Activated CD8-positive, alpha-beta memory T cell treated with anti-CD3 and anti-CD28 coated beads for 24 hours (primary cell): ENCODE results near the gene DYNC2LI1.

Experiments used
- DNase-seq: peaks from one replicate; pipeline ENCODE4 v3.0.0-alpha.2; 2020

Gene DYNC2LI1

DNA sequence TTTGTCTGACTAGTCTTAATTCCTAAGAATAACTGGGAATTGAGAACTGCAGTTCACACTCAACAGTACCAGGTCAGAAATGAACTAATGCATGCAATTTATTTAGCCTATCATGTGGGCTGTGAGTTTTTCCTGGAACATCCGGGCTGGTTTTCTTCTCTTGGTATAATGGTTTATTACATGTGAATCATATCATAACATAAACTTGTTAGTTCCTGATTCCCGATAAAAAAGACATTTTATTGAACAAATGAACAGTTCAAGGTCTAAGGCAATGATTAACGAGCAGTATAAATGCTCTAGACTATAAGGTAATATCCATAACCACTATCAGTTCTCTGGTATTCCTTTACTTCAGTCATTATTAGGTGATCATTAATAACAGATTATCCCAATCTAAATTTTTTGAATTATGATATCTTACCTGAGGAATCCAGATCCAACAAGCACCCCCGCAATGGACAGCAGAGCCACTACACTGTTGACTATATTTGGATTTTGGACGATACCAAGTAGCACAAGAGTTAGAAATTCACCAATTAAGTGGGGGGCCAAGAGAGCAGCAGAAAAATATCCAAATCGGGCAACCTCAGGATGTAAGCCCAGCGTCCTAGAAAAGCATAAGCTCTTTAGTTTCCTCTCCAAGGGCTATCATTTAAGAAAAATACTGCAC, 45.8 kb downstream of the DYNC2LI1 start:
- no peak for DNase-seq

DNA sequence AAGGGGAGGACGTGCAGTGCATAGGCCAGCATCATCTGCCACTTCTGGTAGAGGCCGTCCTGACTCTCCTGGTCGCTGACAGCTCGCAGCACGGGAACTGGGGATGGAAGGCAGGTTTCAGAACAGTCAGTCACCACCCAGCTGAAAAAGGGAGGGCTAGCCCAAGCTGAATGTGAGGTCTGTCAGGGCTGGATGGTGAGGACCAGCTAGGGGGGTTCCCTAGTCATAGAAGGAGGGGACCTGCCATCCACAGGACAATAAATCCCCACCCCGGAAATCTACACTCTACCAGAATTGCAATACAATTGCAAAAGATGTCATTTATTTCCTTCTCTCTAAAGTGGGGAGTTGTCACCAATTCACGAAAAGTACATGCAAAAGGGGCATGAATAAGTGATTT, 49.0 kb downstream of the DYNC2LI1 start:
- no peak for DNase-seq

DNA sequence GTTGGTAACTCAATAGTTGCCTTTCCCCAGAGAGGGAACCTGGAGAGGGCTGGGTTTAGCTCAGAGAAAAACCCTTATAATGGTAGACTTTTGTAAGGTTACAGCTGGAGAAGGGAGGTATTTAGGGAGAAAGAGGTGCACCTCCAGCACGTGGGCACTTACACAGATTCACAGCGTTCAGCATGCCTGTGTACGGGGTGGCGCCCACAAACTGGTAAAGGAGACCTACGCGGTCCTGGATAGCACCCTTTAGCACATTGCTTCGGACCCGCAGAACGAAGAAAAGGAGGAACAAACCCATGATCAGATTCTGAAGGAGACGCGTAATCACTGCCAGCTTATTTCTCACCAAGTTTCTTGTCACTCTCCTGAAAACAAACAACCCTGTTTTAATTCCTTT, 49.9 kb downstream of the DYNC2LI1 start:
- DNase-seq: no peak

DNA sequence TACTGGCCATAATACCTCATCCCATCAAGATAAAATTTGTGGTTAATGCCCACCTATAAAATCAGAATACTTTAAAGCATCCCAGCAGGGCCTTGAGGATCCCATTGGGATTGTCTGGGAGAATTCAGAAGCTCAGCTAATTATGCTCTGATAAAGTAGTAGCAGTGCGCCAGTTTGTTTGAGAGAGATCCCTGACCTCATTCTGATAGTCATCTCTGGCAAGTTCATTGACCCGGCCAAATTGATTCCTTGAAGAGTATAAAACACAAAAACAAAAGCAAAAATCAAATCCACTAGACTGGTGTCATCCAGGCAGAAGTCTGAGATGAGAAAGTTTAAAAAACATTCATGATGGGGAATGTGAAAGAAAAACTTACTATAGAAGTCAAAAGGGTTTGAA, 50.7 kb downstream of the DYNC2LI1 start:
- DNase-seq: no peak

DNA sequence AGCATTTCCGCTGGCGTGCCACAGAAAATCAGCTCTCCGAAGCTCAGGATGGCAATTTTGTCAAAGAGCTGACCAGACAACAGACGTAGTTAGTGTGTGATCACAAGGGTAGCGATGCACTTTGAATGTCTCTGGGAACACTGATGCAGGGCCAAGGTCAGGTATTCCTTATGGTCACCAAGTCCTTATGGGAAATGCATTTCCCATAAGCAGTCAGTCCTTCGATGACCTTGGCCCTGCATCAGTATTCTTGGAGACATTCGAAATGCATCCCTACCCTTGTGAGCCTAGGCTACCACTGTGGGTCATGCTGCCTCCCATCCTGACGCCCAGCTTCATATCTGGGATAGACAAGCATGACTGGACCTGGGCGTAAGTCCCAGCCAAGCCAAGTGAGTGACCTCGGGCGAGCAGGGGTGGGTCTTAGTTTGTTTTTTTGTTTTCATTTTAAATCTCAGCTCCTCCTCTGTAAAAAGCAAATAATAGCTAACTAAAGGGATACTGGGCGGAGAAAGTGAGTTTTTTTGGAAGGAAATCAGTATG, 51.2 kb downstream of the DYNC2LI1 start:
- DNase-seq: no peak

DNA sequence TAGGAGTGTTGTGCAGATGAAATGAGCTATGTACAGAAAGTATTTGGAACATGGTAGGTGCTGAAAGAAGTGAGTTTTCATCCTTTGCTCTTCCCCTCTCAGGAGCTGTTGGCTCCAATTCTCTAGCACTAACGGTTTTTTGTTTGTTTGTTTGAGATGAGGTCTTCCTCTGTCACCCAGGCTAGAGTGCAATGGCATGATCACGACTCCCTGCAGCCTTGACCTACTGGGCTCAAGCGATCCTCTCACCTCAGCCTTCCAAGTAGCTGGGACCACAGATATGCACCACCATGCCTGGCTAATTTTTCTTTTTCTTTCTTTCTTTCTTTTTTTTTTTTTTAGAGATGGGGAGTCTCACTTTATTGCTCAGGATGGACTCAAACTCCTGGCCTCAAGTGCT, 52.0 kb downstream of the DYNC2LI1 start:
- no peak for DNase-seq

DNA sequence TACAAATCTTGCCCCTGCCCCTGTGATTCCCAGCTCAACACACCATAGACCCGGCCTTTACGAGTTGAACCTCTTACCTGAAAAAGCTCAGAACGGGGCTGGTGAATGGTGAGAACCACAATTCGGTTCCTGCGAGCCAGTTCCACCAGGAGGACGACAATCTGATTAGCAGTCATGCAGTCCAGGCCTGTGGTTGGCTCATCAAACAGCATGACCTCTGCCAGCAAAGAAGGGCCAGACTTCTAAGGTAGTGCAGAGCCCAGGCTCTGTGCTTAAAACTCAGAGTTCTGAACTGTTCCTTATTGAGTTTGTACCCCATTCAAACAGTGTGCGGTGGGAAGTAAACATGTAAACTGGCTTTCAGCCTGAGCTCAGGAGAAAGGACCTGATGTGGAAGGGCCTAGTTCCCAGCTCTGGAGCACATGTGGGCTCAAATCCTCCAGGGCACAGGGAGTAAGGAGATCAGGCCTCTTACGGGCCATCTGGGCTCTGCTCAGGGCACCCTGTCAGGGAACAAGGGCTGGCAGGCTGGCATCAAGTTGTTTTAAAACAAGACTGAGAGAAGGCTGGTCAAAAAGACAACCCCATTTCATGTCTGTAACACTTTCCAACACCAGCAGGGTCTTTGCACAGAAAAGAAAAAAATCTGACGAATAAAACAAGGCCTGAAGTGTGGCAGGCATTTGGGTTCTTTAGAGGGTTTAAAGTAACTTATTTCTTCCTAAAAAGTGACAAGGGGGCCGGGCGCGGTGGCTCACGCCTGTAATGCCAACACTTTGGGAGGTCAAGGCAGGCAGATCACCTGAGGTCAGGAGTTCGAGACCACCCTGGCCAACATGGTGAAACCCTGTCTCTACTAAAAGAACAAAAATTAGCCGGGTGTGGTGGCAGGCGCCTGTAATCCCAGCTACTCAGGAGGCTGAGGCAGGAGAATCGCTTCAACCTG, 52.7 kb downstream of the DYNC2LI1 start:
- DNase-seq: no peak

DNA sequence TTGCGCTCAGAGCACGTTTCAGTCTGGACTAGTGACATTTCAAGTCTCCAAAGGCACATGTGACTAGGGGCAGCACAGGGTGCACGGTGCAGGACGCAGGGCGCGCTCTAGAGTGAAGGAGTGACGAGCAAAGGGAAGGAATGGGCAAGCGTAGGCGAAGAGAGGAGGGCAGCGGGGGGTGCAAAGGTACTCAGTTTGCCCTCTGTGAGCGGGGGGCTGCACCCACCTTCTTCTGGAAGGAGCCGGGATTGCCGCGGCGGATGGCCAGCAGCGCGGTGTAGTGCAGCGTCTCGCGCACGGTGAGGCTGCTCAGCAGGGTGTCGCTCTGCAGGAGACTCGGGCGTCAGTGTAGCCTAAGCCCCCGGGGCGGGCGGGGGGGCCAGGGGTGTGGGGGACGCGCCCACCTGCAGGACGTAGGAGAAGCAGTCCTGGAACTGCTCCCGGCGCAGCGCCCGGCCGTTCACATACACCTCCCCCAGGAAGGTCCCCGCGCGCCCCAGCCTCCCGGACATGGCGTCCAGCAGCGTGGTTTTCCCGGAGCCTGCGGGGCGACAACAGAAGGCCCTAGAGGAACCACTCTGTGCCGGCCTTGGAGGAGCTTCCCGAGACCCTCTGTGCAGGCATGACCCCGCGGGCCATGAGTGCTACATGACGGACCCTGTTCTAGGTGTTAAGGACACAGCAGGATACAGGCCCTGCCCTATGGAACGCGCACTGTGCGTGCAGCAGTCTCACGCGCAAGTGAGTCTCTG, 57.9 kb downstream of the DYNC2LI1 start:
- no peak for DNase-seq

DNA sequence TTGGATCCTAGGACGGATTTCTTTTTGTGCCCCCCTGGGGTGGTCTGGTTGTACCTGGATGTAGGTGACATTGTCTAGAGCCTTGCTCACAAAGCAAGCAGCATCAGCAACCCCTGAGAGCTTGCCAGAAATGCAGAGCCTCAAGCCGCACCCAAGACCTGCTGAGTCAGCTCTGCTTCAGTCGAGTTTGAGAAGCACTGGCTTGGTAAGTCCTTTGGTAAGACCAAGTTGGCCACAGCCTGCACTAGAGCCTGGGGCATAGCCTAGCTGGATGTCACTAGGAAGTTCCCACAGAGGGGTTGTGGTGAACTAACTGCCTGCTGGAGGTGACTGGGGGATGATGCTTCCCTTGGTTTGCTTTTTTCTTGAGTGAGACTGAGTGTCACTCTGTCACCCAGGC, 58.6 kb downstream of the DYNC2LI1 start:
- DNase-seq: no peak

DNA sequence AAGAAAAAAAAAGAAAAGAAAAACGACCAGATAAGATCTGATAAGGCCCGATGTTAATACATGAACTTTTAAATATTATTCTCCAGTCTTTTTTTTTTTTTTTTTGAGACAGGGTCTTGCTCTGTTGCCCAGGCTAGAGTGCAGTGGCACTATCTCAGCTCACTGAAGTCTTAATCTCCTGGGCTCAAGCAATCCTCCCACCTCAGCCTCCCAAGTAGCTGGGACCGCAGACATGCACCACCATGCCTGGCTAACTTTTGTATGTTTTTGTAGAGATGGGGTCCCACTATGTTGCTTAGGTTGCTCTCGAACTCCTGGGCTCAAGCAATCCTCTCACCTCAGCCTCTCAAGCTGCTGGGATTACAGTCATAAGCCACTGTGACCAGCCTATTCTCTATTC, 63.2 kb downstream of the DYNC2LI1 start:
- DNase-seq: no peak

DNA sequence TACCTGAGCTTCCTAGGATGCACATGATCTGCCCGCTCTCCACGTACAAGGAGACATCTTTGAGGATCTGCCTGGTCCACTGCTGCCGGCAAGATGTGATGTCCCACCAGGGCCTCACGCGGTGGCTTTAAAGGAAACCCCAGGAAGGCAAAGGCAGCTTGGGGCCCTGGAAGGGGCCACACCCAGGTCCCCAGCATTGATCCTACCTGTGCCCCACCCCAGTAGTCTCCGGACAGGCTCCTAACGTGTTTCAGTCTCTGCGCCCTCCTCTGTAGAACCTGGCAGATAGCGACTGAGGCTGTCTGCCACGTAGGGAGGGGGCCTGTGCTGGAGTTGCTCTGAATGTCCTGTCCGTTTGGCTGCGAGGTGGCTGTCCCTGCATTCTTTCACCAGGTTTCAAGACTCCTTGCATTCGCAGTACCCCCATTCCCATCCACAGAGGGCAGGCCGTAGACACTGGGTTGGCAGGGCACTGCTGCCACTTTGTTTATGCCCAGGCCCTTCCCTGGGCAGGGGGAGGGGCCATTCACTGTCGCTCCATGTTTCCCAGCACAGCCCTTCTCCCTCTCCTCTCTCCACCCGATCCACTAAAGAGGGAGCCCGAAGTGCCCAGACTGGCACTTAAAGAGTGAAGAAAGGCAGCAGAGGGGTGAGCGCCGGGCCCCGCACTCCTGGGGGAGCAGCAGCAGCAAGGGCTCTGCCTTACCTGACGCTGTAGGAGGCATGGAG, 64.2 kb downstream of the DYNC2LI1 start:
- no peak for DNase-seq

DNA sequence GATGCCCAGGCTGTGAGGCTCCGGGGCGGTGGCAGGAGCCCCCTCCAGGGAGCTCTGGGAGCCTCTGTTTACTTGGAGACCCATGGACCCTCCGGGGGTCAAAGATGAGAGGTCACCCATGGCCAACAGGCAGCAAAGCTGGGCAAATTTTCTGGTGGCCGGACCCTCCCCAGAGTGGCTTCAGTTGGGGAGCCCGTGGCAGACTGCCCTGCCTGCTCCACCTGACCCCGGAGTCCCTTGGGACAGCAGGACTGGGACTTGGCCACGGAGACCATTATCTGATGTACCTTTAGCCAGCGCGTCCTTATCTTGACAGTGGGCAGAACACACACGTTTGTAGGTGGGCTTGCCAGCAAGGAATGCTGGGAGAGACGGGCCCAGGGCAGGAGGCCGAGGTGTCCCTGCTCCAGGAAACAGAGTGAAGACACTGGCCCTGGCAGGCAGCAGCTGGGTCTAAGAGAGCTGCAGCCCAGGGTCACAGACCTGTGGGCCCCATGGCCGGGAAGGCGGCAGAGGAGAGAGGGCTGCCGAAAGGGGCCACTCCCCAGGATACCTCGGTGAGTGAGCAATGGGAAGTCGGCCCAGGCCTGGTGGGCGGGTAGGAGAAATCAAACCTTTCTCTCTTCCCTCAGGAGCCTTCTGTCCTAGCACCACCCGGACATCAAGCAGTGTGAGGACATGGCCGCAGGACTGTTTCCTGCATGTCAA, 64.9 kb downstream of the DYNC2LI1 start, which contains the start of the genes ABCG5 and ABCG8:
ABCG5 (minus strand) TSS at position 280 of the 708 bp plus-strand sequence; CDS start at position 120, 160 bp downstream.
ABCG8 (plus strand) TSS at position 412 of the 708 bp plus-strand sequence; CDS start at position 495, 83 bp downstream.
- DNase-seq: no peak

DNA sequence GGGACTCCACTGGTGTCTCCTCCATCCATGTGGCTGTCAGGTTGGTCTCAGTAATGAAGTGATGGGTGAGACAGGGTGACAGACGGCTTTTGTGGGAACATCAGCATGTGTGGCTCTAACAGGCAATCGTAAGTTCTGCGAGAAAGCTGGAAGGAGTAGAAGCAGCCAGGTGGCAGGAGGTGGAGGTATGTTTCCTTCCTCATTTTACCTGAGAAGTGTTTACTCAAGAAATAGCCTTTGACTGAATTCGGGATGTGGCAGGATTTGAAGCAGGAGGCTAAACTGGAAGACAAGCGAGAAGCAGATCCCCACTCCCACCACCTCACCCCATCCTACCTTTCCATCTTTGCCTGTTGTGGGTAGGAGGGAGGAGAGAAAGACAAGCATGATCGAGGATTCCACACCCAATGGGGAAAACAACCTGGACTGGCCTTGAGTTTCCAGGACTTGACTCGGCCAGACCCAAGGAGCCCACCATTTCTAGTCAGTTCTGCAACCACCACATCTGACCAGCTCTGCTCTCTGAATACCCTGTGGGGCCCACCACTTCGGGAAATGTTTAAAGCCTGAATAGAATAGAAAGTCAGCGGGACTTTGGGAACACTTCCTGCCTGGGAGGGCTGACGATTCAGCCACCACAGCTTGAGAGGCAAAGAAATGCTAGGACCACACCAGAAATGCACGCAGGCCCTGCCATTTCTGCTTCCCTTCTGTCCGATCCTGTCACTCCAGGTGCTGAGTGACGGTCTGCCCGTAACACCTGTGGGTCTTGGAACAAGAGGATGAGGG, 66.1 kb downstream of the DYNC2LI1 start:
- no peak for DNase-seq

DNA sequence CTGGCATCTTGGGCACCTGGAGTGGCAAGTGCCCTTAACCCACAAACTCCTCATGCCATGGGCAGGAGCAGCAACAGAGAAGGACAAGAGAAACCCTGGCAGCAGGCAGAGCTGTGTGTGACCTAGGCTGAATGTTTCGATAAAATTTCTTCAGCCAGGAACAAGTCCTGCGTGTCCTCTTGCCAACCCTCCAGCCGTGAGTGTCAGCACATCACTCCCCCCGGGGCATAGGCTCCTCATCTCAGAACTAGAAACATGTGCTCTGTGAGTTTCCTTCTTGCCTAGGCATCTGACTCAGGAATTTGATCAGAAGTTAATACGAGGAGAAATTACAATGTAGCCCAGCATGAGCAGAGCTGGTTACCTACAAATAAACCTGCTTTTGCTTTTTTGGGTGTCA, 67.1 kb downstream of the DYNC2LI1 start:
- no peak for DNase-seq

DNA sequence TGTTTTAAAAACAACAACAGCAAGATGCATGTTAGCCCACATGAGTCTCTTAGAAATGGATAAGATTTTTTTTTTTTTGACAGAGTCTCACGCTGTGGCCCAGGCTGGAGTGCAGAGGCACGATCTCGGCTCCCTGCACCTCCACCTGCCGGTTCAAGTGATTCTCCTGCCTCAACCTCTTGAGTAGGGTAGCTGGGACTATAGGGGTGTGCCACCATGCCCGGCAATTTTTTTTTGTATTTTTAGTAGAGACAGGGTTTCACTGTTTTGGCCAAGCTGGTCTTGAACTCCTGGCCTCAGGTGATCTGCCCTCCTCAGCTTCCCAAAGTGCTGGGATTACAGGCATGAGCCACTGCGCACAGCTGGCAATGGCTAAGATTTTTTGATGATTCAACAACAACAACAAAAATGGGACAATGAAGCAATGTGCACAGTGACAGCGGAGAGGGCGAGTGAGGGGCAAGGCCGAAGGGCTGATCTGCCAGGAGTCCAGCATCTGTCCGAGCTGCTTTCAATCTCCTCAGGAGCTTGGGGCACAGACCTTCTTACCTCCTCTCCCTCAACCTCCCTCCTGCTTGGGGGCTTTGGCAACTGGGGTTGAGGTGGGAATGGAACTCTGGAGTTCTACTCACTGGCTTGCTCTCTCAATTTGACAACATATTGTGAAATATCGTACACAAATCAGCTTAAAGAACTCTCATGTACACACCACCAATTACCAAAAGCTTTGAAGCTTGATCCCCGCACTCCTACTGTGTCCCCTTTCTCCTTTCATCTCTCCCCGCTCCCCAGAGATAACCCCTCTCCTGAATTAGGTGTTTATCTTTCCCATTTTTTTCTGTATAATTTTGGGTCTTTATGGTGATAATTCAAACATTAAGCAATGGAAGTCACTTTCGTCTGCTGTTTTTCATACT, 68.4 kb downstream of the DYNC2LI1 start:
- DNase-seq: no peak

DNA sequence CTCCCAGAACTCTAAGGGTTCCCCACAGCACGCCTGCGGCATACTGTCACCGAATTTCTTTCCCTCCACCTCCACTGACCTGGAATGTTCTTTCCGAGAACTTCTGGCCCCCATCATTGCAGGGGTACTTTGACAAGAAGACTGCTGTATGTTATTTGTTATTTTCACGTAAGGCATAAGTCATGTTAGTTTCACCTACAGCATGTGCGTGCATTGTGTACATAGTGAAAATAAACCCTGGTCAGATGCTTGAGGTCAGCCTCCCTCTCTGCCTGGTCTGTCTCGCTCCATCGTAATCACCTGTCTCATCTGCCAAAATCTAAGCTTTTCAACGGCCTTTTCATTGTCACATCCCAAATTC, 69.0 kb downstream of the DYNC2LI1 start:
- DNase-seq: no peak

DNA sequence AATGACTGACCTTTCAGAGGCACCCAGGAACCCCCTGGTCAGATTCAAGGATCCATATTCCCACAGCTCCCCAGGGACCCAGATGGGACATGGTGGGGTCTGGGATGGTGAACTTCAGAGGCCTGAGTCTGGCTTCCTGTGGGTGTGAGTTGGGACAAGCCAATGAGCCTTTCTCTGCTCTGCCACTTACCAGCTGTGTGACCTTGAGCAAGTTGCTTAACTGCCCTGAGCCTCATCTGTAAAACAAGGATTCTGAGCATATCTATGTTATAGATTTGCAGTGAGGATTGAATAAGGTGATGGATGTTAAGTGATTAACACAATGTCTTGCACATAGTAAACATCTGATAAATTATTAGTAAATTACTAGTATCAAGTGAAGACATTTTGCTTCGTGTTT, 71.3 kb downstream of the DYNC2LI1 start:
- DNase-seq: no peak

DNA sequence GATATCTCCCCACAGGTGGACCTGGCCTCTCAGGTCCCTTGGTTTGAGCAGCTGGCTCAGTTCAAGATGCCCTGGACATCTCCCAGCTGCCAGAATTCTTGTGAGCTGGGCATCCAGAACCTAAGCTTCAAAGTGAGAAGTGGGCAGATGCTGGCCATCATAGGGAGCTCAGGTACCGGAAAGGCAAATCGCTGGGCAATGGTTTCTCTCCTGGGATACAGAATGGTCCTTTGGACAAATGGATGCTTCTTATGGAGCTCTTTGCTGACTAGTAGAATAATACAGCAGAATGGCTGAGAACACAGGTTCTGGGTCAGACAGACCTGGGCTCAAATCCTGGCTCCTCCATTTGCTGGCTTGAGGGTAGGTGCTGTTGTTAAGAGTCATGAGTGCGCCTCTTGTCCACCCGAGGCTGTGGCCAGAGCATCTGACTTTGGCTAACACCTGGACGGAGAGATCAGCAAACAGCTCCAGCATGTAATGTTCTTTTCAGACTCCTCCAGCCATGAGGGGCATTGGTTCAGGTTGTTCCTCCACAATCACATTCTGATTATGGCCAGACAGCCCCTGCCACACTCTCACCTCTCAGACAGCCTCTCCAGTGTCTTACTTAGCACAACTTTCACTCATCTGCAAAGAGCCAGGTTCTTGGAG, 72.4 kb downstream of the DYNC2LI1 start:
- peak; percentile 26 for DNase-seq

DNA sequence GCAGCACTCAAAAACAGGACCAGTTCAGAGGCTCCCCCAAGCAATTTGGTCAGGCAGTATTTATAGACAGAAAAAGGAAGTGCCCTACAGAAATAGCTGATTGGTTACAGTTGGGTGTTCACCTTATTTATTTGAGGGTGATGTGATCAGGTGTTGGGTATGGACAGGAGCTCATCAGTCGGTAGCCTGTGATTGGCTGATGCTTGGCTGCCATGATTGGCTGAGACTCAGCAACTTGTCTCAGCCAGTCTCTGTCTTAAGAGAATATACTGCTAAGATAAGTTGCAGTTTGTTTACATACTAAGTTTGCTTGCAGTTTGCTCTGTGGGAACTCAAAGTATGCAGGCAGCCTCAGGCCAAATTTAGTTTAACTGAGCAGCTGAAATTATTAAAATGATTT, 74.4 kb downstream of the DYNC2LI1 start:
- no peak for DNase-seq
